Neural progenitor cell (in vitro differentiated cells): Measurements from ENCODE around the gene ALDH1L1.

Experiments
- CTCF ChIP-seq: fragments of 200-600 bp; sonication (generic); IDR thresholded peaks from 2 replicates; pipeline ENCODE4 v1.5.1; 2017; ENCODE audit warnings: antibody characterized with exemption, mild to moderate bottlenecking
- EZH2 ChIP-seq: fragments of 200-600 bp; sonication (generic); IDR thresholded peaks from 2 replicates; pipeline ENCODE4 v1.6.1; 2017; ENCODE audit warnings: antibody characterized with exemption, mild to moderate bottlenecking, moderate library complexity
- EZH2phosphoT487 ChIP-seq: fragments of 200-600 bp; sonication (generic); IDR thresholded peaks from 2 replicates; pipeline ENCODE4 v1.6.1; 2017; ENCODE audit warnings: antibody characterized with exemption

DNA sequence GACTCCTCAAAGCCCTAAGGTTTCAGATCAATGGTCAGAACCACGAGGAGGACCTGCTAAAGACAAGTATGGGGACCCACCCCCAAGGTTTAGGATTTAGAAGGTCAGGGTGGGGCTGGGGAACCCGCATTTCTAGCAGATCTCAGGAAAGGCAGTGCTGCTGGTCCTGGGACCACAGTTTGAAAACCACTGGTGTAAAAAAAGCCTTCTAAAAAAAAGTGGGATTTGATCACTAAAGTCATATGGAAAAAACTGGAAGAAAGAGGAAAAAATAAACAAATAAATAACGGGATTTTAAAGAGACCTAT lies 97.3 kb downstream of the ALDH1L1 start:
- no peak for TF ChIP-seq CTCF
- TF ChIP-seq EZH2 = no peak
- no peak for TF ChIP-seq EZH2phosphoT487
